ENCODE data around the gene LDHAL6B.

The LDHAL6B gene

DNA sequence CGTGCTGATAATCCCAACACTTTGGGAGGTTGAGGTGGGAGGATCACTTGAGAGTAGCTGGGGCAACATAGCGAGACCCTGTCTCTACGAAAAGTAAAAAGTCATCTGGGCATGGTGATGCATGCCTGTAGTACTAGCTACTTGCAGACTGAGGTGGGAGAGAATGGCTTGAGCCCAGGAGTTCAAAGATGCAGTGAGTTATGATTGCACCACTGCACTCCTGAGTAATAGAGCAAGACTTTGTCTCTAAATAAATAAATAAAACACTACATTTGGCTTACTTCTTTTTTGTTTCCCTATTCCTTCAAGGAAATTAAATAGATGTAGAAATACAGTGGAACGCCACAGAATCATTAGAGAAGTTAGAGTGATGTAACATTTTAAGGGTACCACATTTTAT is 20.1 kb upstream of the LDHAL6B start:
- no peak for TF ChIP-seq CTCF (IDR thresholded peaks at IDR 0.05; ENCODE audit: borderline replicate concordance, control extremely low read depth, extremely low read depth, insufficient read depth, missing control alignments)
- DNase-seq (ENCODE audit: low spot score), result no peak
- in situ Hi-C loops (cut with MboI; ENCODE audit: low sequenced_read_pairs, unreplicated experiment), result no loop called here

DNA sequence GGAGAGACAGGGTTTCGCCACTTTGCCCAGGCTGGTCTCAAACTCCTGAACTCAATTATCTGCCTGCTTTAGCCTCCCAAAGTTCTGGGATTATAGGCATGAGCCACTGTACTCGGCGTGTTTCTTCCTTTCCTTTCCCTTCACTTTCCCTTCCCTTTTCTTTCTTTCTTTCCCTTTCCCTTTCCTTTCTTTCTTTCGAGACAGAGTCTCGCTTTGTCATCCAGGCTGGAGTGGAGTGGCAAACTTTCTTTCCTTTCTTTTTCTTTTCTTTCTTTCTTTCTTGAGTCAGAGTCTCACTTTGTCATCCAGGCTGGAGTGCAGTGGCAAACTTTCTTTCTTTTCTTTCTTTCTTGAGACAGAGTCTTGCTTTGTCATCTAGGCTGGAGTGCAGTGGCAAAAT is 17.4 kb upstream of the LDHAL6B start:
- TF ChIP-seq CTCF (IDR thresholded peaks at IDR 0.05; ENCODE audit: borderline replicate concordance, control extremely low read depth, extremely low read depth, insufficient read depth, missing control alignments), result no peak
- no peak for DNase-seq (ENCODE audit: low spot score)
- in situ Hi-C loops (cut with MboI; ENCODE audit: low sequenced_read_pairs, unreplicated experiment), result no loop called here

GRCh38 chr15:59190291-59190690 is 16.4 kb upstream of the LDHAL6B start:
- no peak for DNase-seq (ENCODE audit: low spot score)
- in situ Hi-C loops (cut with MboI; ENCODE audit: low sequenced_read_pairs, unreplicated experiment), result no loop called here
- no peak for TF ChIP-seq CTCF (IDR thresholded peaks at IDR 0.05; ENCODE audit: borderline replicate concordance, control extremely low read depth, extremely low read depth, insufficient read depth, missing control alignments)

DNA sequence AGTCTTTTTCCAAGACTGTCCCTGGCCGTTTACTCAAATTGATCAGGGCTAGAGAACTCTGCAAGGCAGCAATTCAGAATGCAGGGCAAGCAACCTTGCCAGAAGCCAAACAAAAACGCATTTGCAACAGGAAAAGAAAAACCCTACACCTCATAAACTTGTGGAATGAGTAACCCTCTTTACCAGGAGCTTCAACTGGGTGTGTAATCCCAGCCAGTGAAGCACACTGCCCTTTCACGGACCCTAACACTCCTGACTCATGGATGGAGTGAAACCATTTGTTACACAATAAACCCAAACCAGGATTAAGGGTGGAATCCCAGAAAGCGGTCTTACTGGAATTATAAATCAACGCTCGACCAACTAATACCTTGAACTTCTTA is 14.8 kb upstream of the LDHAL6B start:
- TF ChIP-seq CTCF (IDR thresholded peaks at IDR 0.05; ENCODE audit: borderline replicate concordance, control extremely low read depth, extremely low read depth, insufficient read depth, missing control alignments), result no peak
- DNase-seq (ENCODE audit: low spot score), result no peak
- in situ Hi-C loops (cut with MboI; ENCODE audit: low sequenced_read_pairs, unreplicated experiment), result no loop called here

GRCh38 chr15:59194639-59195325 is 11.9 kb upstream of the LDHAL6B start:
- in situ Hi-C loops (cut with MboI; ENCODE audit: low sequenced_read_pairs, unreplicated experiment), result no loop called here
- no peak for DNase-seq (ENCODE audit: low spot score)
- no peak for TF ChIP-seq CTCF (IDR thresholded peaks at IDR 0.05; ENCODE audit: borderline replicate concordance, control extremely low read depth, extremely low read depth, insufficient read depth, missing control alignments)

GRCh38 chr15:59196416-59196815 is 10.2 kb upstream of the LDHAL6B start:
- no peak for DNase-seq (ENCODE audit: low spot score)
- in situ Hi-C loops (cut with MboI; ENCODE audit: low sequenced_read_pairs, unreplicated experiment), result no loop called here
- TF ChIP-seq CTCF (IDR thresholded peaks at IDR 0.05; ENCODE audit: borderline replicate concordance, control extremely low read depth, extremely low read depth, insufficient read depth, missing control alignments), result no peak

All from GM13976 (cell line).